Measurements from ENCODE around the gene NPAS2.

DNA sequence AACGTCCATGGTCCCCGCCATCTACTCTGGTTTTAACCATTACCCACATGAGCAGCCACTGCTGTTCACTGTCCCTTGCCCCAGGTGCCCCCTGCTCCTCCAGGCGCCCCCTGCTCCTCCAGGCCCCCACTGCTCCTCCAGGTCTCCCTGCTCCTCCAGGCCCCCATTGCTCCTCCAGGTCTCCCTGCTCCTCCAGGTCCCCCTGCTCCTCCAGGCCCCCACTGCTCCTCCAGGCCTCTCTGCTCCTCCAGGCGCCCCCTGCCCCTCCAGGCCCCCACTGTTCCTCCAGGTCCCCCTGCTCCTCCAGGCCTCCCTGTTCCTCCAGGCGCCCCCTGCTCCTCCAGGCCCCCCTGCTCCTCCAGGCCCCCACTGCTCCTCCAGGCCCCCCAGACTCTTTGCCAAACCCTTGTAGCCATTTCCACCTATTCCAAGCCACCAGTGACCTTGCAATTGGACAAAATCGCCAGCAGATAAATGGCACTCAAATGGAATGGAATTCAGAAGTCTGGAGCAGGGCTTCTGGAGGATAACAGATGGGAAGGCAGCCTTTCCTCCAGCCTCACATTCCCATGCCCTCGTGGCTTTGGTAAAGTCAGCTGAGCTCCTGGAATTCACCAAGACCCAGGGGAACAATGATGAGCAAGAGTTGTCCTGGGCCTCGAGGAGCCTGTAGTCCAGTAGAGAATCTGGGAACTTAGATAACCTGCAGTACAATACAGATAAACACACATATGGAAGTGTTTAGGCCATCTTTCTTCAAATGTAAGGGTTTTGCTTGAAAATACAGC, 168.9 kb downstream of the NPAS2 start:
- TF ChIP-seq CTCF (conservative IDR thresholded peaks at IDR 0.05), result no peak
- TF ChIP-seq EZH2 (IDR thresholded peaks at IDR 0.05; ENCODE audit: low read depth), result no peak

Measured in PC-9 (cell line).